Midbrain (tissue), 1 donor: ENCODE data around the gene GSE1.

Experiments used
- DNase-seq: peaks from one replicate; lab custom pipeline; 2025; lab: John Stamatoyannopoulos, UW

Gene GSE1

GRCh38 chr16:85658504-85659326 lies 45.6 kb downstream of the GSE1 start:
- DNase-seq = no peak

GRCh38 chr16:85659336-85659735 lies 46.2 kb downstream of the GSE1 start:
- DNase-seq = no peak

DNA sequence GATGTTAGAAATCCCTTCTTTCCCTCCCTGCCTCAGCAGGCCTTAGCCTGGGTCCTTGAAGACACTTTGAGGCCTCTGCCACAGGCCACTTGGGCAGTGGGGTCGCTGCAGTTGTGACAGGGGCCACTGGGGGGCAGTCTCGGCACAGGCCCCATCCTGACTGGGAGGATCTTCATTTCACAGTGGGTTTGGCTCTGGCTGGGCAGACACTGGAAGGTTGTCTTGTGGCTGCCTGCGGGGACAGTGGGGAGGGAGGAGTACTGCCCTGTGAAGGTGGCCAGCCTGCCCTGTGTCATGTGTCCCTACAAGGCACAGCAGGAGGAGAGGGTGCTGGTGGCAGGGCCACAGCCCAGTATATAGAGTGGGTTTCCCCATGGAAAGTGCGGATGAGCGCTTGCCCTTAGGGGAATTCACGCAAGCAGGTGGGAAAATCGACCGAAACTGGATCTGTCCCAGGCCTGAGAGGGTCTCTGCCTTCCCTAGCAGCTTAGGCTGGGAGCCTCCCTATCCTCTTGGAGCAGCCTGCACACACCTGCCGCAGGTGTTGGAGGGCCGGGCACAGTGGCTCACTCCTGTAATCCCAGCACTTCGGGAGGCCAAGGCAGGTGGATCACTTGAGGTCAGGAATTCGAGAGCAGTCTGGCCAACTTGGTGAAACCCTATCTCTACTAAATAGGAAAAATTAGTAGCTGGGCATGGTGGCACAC lies 46.8 kb downstream of the GSE1 start:
- DNase-seq = peak; percentile 75

- no peak for DNase-seq
These were observed 48.0 kb downstream of the GSE1 start for GRCh38 chr16:85660843-85661739.

GRCh38 chr16:85661740-85662481 lies 48.8 kb downstream of the GSE1 start:
- DNase-seq = no peak

DNA sequence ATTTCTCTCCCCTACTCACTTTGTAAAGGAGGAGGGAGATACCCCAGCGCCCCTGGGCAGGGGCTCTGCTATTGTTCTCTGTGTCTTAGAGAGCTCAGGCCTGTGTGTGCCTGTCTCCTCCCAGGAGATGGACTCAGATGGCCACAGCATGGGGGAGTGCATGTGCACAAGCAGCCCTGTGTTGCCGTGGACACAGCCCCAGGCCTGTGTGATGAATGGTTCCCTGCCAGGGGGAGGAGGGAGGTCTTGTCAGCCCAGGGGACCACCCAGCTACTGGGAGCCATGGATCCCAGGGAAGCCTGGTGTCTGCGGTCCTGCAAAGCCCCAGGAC lies 49.3 kb downstream of the GSE1 start:
- DNase-seq = no peak

DNA sequence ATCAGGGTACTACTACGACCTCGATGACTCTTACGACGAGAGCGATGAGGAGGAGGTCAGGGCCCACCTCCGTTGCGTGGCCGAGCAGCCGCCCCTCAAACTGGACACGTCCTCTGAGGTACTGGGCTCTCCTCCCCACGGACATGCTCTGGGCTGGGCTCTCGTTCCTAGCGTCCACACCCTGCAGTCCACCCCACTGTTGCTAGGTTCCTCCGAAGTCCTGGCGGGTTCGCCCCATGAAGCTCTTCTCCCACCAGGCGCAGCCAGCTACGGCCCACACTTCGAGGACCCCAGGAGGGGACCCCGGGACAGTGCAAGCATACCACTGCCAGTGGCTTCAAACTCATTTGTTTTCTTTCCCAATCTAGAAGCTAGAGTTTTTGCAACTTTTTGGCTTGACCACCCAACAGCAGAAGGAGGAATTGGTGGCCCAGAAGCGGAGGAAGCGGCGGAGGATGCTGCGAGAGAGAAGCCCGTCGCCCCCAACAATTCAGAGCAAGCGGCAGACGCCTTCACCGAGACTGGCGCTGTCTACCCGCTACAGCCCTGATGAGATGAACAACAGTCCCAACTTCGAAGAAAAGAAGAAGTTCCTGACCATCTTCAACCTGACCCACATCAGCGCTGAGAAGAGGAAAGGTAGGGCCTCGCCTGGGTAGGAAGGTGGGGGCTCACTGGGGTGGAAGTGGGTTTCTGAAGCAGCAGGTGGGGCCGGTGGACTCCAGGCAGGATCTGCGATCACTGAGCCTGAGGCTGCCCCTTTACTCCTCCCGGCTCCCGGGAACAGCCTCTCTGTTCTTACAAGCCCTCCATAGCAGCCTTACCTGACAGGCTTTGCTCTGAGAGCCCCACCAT lies 50.1 kb downstream of the GSE1 start:
- no peak for DNase-seq

GRCh38 chr16:85663891-85664321 lies 50.8 kb downstream of the GSE1 start:
- peak; percentile 22 for DNase-seq

DNA sequence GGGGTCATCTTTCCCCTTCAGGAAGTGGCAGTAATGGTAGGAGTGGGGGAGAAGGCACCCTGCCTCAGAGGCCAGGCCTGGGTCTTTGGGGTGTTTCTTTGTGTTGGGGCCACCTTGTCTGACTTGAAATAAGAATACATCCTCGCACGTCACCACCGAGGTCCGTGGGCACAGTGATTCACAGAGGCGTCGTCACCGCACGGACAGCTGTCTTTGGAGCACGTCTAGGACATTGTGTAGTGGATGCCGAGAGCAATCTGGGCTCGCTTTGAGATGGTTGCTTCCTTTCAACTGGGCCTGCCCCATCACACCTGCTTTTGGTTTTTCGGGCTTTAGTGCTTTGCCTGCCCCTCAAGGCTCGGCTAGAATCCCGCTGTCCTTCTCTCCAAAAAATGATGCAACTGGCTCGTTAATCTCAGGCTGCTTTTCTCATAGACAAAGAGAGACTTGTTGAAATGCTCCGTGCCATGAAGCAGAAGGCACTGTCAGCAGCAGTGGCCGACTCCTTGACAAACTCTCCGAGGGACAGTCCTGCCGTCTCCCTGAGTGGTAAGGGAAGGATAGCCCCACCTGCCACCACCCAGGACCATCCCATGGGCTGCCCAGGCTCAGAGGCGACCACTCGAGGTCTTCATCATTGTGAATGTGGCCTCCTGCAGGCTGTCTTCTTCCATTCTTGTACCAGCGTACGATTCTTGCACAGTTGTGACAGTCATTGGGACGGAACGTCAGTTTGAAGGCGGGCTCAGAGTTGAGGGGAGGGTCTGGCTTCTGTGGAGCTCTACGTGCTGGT lies 51.7 kb downstream of the GSE1 start:
- no peak for DNase-seq

GRCh38 chr16:85665373-85665740 lies 52.2 kb downstream of the GSE1 start:
- DNase-seq = no peak

GRCh38 chr16:85665929-85666328 lies 52.8 kb downstream of the GSE1 start:
- no peak for DNase-seq

DNA sequence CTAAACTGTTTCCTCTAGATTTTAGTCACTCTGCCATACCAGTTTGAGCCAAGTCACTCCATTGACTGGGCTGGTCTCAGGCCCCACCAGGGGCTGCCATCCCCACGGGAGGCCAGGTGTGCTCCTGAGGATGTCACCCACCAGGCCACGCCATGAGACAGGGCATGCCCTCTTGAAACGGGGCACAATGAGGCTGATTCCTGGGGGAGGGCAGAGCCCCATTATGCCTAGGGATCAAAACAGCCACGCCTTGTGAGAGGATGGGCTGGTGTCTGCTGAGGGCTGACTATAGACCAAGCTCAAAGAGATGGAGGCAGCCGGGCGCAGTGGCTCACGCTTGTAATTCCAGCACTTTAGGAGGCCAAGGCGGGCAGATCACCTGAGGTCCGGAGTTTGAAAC lies 54.1 kb downstream of the GSE1 start:
- DNase-seq = no peak

DNA sequence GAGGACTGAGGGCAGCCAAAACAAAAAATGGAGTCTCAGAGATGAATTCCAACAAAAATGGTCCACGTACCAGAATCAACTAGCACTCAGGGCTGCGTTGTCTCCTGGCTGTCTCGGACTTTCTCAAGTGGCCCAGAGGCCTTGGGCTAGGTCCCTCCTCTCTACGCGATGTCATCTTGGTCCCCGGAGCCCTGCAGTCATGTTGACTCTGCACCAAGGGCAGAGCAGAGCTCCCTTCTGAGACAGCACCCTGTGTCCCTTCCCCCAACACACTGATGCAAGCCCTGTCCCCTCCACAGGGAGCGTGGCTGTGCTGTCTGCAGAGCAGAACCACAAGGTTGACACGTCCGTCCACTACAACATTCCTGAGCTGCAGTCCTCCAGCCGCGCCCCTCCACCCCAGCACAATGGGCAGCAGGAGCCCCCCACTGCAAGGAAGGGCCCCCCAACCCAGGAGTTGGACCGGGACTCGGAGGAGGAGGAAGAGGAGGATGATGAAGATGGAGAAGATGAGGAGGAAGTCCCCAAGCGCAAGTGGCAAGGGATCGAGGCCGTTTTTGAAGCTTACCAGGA lies 54.8 kb downstream of the GSE1 start:
- no peak for DNase-seq

- DNase-seq = no peak
These were observed 55.7 kb downstream of the GSE1 start for GRCh38 chr16:85668676-85669424.

DNA sequence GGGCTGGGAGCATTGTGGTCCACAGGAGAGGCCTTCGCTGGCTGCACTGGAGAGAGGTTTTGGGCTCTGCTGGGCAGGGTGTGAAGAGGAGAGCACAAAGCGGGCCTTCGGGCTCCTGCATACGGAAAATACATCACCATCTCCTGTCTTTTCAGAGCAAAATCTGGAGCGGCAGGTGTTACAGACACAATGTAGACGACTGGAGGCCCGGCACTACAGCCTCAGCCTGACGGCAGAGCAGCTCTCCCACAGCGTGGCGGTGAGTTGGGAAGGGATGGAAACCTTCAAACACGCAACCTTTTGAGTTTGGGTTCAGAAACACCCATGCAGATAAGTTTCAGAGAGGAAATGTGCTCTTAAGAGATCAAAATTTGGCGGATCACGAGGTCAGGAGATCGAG lies 57.7 kb downstream of the GSE1 start:
- DNase-seq = no peak

GRCh38 chr16:85673529-85674417 lies 60.7 kb downstream of the GSE1 start:
- DNase-seq = no peak

DNA sequence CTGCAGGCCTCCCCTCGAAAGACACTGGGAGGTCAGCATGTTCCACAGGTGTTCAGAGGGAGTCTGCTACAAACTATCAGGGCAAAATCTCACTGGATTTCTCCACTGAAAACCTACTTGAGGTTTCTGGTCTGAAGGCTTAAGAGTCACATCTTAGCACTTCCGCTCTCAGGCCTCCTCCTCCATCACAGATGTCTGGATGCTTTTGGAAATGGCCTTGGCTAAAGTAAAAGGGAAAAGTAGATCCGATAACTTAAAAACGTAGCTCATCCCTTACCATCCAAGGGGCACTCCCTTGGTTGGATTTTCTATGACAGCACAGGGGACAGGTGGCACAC lies 61.3 kb downstream of the GSE1 start:
- DNase-seq = no peak

GRCh38 chr16:85674828-85675227 lies 61.7 kb downstream of the GSE1 start:
- DNase-seq = no peak
